H1 (cell line): ENCODE data around the gene FAAH.

Experiments used
- CHD2 ChIP-seq: IDR thresholded peaks from 2 replicates; pipeline ENCODE4 v1.6.1; 2012; ENCODE audit warnings: low read length, improper control_type of control experiment
- CTCF ChIP-seq, 3 experiments: IDR thresholded peaks; 1 replicate in 2 of 3; 2 replicates in 1 of 3; pipeline versions ENCODE4 v1.5.1 to v1.6.1; 2011; ENCODE audit warnings: low read length in 3 of 3, mild to moderate bottlenecking in 3 of 3, inconsistent platforms in 2 of 3, low read depth in 1 of 3, moderate library complexity in 1 of 3; ENCODE audit not compliant: insufficient read depth in 1 of 3; ENCODE audit errors: control extremely low read depth in 1 of 3
- SP2 ChIP-seq: IDR thresholded peaks from 2 replicates; pipeline ENCODE4 v1.6.1; 2012; ENCODE audit warnings: mild to moderate bottlenecking, low read length, inconsistent platforms

- no peak for TF ChIP-seq CTCF (IDR thresholded peaks at IDR 0.05; ENCODE audit: control extremely low read depth in 1 of 3, insufficient read depth in 1 of 3, low read depth in 1 of 3, low read length in 3 of 3)
- no peak for TF ChIP-seq CHD2
- no peak for TF ChIP-seq SP2
Measured at GRCh38 chr1:46450160-46450517, 56.0 kb downstream of the FAAH start.
